HEK293T (cell line): ENCODE data around the gene SEC11A.
"Not testable (repeated sequence)": the region's sequence is repeated elsewhere in the genome, so short reads cannot be mapped to it uniquely, and the experiment has no call there.

Experiments
- CTCF ChIA-PET: fragments of 350-600 bp; formaldehyde crosslinking; extraction: SDS; loops from one replicate; lab custom pipeline; 2021; ENCODE audit warnings: antibody characterized with exemption, inconsistent platforms; lab: Yijun Ruan, JAX
- POLR2A ChIA-PET: fragments of 350-600 bp; formaldehyde crosslinking; extraction: SDS; loops from one replicate; lab custom pipeline; 2020; ENCODE audit warnings: antibody characterized with exemption, inconsistent platforms; lab: Yijun Ruan, JAX
- DNase-seq: peaks from one replicate; pipeline ENCODE4 v3.0.0; 2012; ENCODE audit warnings: mixed read lengths; ENCODE audit errors: extremely low spot score
- ARNT ChIP-seq: fragments of 450-650 bp; IDR thresholded peaks from 2 replicates; pipeline ENCODE4 v1.6.1; 2017; ENCODE audit warnings: mild to moderate bottlenecking
- BHLHE40 ChIP-seq: fragments of 450-650 bp; IDR thresholded peaks from 2 replicates; pipeline ENCODE4 v1.6.1; 2016; ENCODE audit warnings: mild to moderate bottlenecking, moderate library complexity, borderline replicate concordance
- CTBP1 ChIP-seq: fragments of 450-650 bp; IDR thresholded peaks from 2 replicates; pipeline ENCODE4 v1.6.1; 2016; ENCODE audit warnings: borderline replicate concordance
- ELF4 ChIP-seq: fragments of 450-650 bp; IDR thresholded peaks from 2 replicates; pipeline ENCODE4 v1.6.1; 2017; ENCODE audit warnings: antibody characterized with exemption
- FOXA1 ChIP-seq: fragments of 450-650 bp; IDR thresholded peaks from 2 replicates; pipeline ENCODE4 v1.6.1; 2016; ENCODE audit warnings: mild to moderate bottlenecking
- FOXK2 ChIP-seq: fragments of 450-650 bp; IDR thresholded peaks from 2 replicates; pipeline ENCODE4 v1.6.1; 2016; ENCODE audit warnings: mild to moderate bottlenecking
- FOXM1 ChIP-seq: fragments of 450-650 bp; IDR thresholded peaks from 2 replicates; pipeline ENCODE4 v1.6.1; 2017; ENCODE audit warnings: mild to moderate bottlenecking, borderline replicate concordance
- HDGF ChIP-seq: fragments of 450-650 bp; IDR thresholded peaks from 2 replicates; pipeline ENCODE4 v1.6.1; 2017; ENCODE audit warnings: antibody characterized with exemption, borderline replicate concordance
- L3MBTL2 ChIP-seq: fragments of 450-650 bp; conservative IDR thresholded peaks from 2 replicates; pipeline ENCODE4 v1.6.1; 2016; ENCODE audit warnings: mild to moderate bottlenecking
- LEF1 ChIP-seq: fragments of 450-650 bp; IDR thresholded peaks from 2 replicates; pipeline ENCODE4 v1.6.1; 2017; ENCODE audit warnings: mild to moderate bottlenecking, borderline replicate concordance
- NFRKB ChIP-seq: fragments of 450-650 bp; IDR thresholded peaks from 2 replicates; pipeline ENCODE4 v1.6.1; 2016; ENCODE audit warnings: mild to moderate bottlenecking, moderate library complexity
- SP1 ChIP-seq: fragments of 450-650 bp; IDR thresholded peaks from 2 replicates; pipeline ENCODE4 v1.6.1; 2017
- SUZ12 ChIP-seq: fragments of 450-650 bp; IDR thresholded peaks from 2 replicates; pipeline ENCODE4 v1.6.1; 2016; ENCODE audit warnings: mild to moderate bottlenecking
- TARDBP ChIP-seq: fragments of 450-650 bp; IDR thresholded peaks from 2 replicates; pipeline ENCODE4 v1.6.1; 2016
- ZNF384 ChIP-seq: fragments of 450-650 bp; IDR thresholded peaks from 2 replicates; pipeline ENCODE4 v1.6.1; 2016
- TF ChIP-seq, protein P1 (sequence below): fragments of 450-650 bp; IDR thresholded peaks from 2 replicates; pipeline ENCODE4 v1.6.1; 2016

The SEC11A gene

DNA sequence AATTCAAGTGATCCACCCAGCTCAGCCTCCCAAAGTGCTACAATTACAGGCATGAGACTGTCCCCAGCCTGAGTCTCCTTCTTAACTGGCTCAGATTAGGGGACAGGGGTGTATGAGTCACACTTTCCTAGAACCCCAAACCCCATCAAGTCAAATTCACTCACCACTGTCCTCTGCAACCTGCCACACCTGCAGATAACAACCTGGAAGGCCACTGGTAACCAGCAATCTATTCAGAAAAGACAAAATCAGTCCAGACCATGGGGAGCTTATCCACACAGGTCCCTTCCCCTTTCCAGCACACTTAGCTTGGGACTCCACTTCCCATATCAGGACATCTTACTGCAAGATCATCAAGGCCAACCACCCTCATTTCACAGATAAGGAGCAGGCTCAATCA, 68.2 kb downstream of the SEC11A start:
- DNase-seq: no peak
- POLR2A ChIA-PET: no interaction called here
- TF ChIP-seq HDGF: no peak
- TF ChIP-seq SUZ12: no peak
- no peak for TF ChIP-seq FOXA1
- no peak for TF ChIP-seq CTBP1
- no peak for TF ChIP-seq ARNT
- TF ChIP-seq BHLHE40: no peak
- TF ChIP-seq FOXK2: no peak
- TF ChIP-seq L3MBTL2: no peak
- TF ChIP-seq FOXM1: no peak
- no peak for TF ChIP-seq TARDBP
- no peak for TF ChIP-seq ELF4
- TF ChIP-seq SP1: no peak
- no peak for TF ChIP-seq LEF1
- no peak for TF ChIP-seq NFRKB
- TF ChIP-seq, protein P1, sequence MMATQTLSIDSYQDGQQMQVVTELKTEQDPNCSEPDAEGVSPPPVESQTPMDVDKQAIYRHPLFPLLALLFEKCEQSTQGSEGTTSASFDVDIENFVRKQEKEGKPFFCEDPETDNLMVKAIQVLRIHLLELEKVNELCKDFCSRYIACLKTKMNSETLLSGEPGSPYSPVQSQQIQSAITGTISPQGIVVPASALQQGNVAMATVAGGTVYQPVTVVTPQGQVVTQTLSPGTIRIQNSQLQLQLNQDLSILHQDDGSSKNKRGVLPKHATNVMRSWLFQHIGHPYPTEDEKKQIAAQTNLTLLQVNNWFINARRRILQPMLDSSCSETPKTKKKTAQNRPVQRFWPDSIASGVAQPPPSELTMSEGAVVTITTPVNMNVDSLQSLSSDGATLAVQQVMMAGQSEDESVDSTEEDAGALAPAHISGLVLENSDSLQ: no peak
- TF ChIP-seq ZNF384: no peak
- CTCF ChIA-PET: no interaction called here

DNA sequence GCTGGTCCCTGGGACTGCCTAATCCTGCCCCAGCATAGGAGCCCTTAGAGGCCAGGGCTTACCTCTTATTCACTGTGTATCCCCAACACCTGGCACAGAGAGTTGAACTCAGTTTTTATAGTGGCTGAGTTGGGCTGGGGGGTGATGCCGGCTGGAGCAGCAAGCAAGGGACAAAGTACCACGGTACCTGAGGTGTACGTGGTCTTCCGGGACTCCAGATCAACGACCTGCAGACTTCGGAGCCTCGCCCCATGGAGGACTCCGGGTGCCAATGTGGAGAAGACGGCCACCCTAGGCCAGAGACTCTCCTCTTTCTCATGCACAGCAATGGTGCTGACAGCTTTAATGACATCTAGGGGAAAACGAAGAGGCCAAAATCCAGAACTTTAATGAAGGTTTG, 69.9 kb downstream of the SEC11A start:
- ChIA-PET POLR2A (interaction anchor here (3.4 kb wide), 1 partner anchor 7 kb away, joined by 16 read pairs; the partner anchor contains the start of gene WDR73), CTCF (no interaction called here)
- TF ChIP-seq SP1: no peak
- TF ChIP-seq ZNF384: no peak
- TF ChIP-seq FOXA1: no peak
- no peak for TF ChIP-seq TARDBP
- no peak for TF ChIP-seq FOXK2
- no peak for DNase-seq

DNA sequence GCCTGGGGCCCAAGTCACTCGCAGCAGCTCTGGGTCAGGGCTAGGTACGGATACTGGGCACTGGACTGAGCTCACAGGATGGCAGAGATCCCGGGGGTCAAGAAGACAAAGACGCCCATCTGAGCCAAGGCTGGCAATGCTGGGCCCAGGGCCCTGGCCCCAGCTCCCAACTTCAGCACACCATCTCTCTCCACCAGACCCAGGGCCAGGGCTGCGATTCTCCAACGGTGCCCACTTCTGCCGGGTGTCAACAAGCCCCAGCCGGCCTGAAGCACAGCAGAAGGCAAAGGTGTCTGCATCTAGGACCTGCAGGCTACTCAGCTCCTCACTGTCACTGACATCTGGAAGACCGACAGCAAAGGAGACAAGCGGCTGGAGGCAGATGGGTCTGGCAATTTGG, 70.4 kb downstream of the SEC11A start:
- DNase-seq: no peak
- POLR2A ChIA-PET: interaction anchor here (3.4 kb wide), 1 partner anchor 8 kb away, joined by 16 read pairs; the partner anchor contains the start of gene WDR73
- TF ChIP-seq L3MBTL2 (no peak), ARNT (no peak), FOXM1 (no peak), ZNF384 (no peak), HDGF (no peak), CTBP1 (no peak), NFRKB (no peak), LEF1 (no peak), BHLHE40 (no peak), ELF4 (no peak), TARDBP (no peak), SP1 (no peak), SUZ12 (no peak), FOXA1 (no peak), FOXK2 (no peak)
- TF ChIP-seq, protein P1: no peak
- CTCF ChIA-PET: no interaction called here

DNA sequence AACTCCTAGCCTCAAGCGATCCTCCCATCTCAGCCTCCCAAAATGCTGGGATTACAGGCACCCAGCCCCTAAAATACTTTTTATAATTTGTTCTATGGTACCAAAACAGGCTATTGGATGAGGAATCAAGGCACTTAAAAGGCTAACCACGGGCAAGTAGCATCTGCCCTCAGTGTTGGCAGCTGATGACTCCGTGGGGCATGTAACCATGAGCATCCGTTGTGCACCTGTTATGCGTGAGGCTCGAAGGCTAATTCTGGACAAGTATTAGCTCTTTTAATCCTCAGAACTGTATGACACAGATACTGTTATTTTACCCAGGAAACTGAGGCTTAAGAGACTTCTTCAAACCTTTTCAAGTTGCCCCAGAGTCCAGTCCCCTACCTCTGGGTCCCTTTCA, 72.1 kb downstream of the SEC11A start:
- POLR2A ChIA-PET: interaction anchor here (3.4 kb wide), 1 partner anchor 10 kb away, joined by 16 read pairs; the partner anchor contains the start of gene WDR73

DNA sequence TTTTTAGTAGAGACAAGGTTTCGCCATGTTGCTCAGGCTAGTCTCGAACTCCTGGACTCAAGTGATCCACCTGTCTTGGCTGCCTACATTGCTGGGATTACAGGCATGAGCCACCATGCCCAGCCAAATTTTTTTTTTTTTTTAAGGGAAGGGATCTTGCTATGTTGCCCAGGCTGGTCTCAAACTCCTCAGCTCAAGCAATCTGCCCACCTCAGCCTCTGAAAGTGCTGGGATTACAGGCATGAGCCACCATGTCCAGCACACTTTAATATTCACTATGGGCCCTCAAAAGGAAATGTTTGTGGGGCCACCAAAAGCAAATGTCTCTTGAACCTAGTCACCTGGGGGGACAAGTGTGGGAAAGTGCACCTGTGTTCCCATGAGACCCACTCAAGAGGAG, 73.3 kb downstream of the SEC11A start:
- DNase-seq, CTCF ChIA-PET: not testable (repeated sequence)
- POLR2A ChIA-PET: interaction anchor here (3.4 kb wide), 1 partner anchor 11 kb away, joined by 16 read pairs; the partner anchor contains the start of gene WDR73

More for the DNA sequence above, 72.1 kb downstream of the SEC11A start:
- CTCF ChIA-PET: interaction anchor here (0.6 kb wide), 1 partner anchor 242 kb away, joined by 3 read pairs; no protein-coding TSS in a partner anchor
- DNase-seq: no peak
- TF ChIP-seq NFRKB (no peak), BHLHE40 (no peak), ELF4 (no peak), HDGF (no peak), TARDBP (no peak), FOXK2 (no peak), ARNT (no peak), LEF1 (no peak), CTBP1 (no peak), FOXM1 (no peak), ZNF384 (no peak), FOXA1 (no peak), L3MBTL2 (no peak), SUZ12 (no peak), SP1 (no peak)
- TF ChIP-seq, protein P1: no peak

DNA sequence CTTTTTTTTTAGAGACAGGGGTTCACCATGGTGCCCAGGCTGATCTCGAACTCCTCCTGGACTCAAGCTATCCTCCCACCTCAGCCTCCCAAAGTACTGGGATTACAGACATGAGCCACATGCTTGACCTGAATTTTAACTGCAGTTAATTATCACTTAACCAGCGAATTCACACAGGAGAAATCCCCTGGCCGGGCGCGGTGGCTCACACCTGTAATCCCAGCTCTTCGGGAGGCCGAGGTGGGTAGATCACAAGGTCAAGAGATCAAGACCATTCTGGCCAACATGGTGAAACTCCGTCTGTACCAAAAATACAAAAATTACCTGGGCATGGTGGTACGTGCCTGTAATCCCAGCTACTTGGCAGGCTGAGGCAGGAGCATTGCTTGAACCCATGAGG, 74.1 kb downstream of the SEC11A start:
- CTCF ChIA-PET, POLR2A ChIA-PET: not testable (repeated sequence)

DNA sequence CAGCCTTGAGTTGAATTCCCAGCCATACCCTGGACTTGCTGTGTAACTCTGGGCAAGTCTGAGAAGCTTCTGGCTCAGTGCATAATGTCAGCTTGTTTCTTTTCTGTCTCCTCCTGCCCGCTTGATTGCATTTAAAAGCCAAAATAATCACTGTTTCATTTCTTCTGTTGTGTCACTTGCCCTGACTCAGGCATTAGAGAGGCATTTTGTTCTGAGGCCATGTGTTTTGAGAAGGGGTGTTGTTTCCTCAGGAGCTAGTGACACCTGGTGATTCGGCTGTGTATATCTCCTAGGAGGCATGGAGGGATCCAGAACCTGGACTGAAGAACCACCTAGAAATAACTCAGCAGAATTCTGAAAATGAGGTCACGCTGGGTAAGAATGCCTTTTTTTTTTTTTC, 77.8 kb downstream of the SEC11A start:
- TF ChIP-seq SP1 (no peak), BHLHE40 (no peak), ARNT (no peak), HDGF (no peak), ZNF384 (no peak), FOXA1 (no peak), FOXK2 (no peak), FOXM1 (no peak), LEF1 (no peak), L3MBTL2 (no peak), CTBP1 (no peak), SUZ12 (no peak), ELF4 (no peak), NFRKB (no peak), TARDBP (no peak)
- TF ChIP-seq, protein P1: no peak
- ChIA-PET POLR2A (interaction anchor here (1.2 kb wide), 1 partner anchor 16 kb away, joined by 3 read pairs; the partner anchor contains the start of gene WDR73), CTCF (interaction anchor here (1.1 to 2.0 kb wide), 3 partner anchors 32 to 51 kb away, joined by 3 to 12 read pairs (median 4); no protein-coding TSS in a partner anchor)
- DNase-seq: no peak

More for the DNA sequence above, 74.1 kb downstream of the SEC11A start:
- not testable (repeated sequence) for DNase-seq
